ENCODE measurements around the gene HEATR3. TPM values are rescaled to one million over a fixed set of nuclear protein-coding genes. Genes with fewer than 3 reads are reported as not detected.

HEATR3 gene
- total and polyA plus RNA-seq, 2 of the 8 experiments (the other 6 are each of a cell fraction or from before 2014, with no cell fraction given), result 13.0 to 29.2 TPM

DNA sequence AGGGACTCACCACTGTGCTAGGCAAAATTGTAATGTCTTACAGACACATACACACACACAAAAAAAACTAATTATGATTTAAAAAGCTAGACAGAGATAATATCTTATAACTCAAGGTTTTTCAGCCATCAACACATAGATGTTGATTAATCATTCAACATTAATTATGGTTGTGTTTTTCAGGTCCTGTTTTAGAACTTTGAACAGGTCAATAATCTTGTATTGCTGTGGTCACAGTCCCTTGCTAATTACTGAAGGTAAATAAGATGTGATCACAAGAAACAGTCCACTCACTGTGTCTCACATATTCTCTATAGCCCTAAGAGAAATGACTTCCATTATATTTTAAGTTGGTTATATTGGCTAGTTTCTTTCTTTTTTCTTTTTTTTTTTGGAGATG lies 54.9 kb downstream of the HEATR3 start:
- Histone ChIP-seq H3K4me1 (replicated peaks in 1 of 4; ENCODE audit: control insufficient read depth in 3 of 4, insufficient read depth in 4 of 4, low read length in 3 of 4) (peaks cover 0 to 3% (median 1%) of the 10 kb centered on the region in 4 experiments; a peak in 3 of 7 replicates), H3K23me2 (ENCODE audit: low read depth, low read length) (no peaks in the 10 kb centered on the region), H2AK5ac (ENCODE audit: low read depth, low read length) (no peak overlapping the region), H3K4ac (replicated peaks; ENCODE audit: insufficient read length, low read depth, low read length) (no peak overlapping the region), H3K79me1 (ENCODE audit: low read depth, low read length) (no peaks in the 10 kb centered on the region), H2BK120ac (replicated peaks; ENCODE audit: low read depth, low read length) (no peak overlapping the region), H3K79me2 (ENCODE audit: control insufficient read depth in 1 of 2, insufficient read depth in 2 of 2, low read length in 2 of 2) (no peaks in the 10 kb centered on the region), H2AFZ (ENCODE audit: low read length) (no peak overlapping the region), H3K4me3 (ENCODE audit: extremely low read depth in 1 of 4, insufficient read depth in 2 of 4, low read depth in 3 of 4, low read length in 4 of 4) (no peak overlapping the region), H3K23ac (ENCODE audit: insufficient read length) (no peak overlapping the region), H3K9ac (replicated peaks in 1 of 4; ENCODE audit: extremely low read depth in 1 of 4, low read depth in 3 of 4, low read length in 3 of 4) (no peak overlapping the region), H2BK12ac (ENCODE audit: low read depth, low read length) (no peak overlapping the region), H4K20me1 (replicated peaks in 1 of 2; ENCODE audit: control insufficient read depth in 1 of 2, insufficient read depth in 2 of 2, low read length in 2 of 2) (no peaks in the 10 kb centered on the region), H3K27me3 (replicated peaks in 1 of 4; ENCODE audit: control insufficient read depth in 3 of 4, extremely low read depth in 1 of 4, insufficient read depth in 3 of 4, low read length in 3 of 4) (no peaks in the 10 kb centered on the region), H3K56ac (replicated peaks; ENCODE audit: insufficient read length, low read depth, low read length) (no peak overlapping the region), H3K4me2 (ENCODE audit: insufficient read depth in 1 of 2, low read depth in 2 of 2, low read length in 2 of 2) (no peak overlapping the region), H3K27ac (ENCODE audit: low read depth, low read length) (no peak overlapping the region), H3K9me3 (ENCODE audit: insufficient read depth in 2 of 2, low read depth in 1 of 2, low read length in 1 of 2) (no peaks in the 10 kb centered on the region), H3K18ac (ENCODE audit: extremely low read depth, low read length) (no peak overlapping the region), H2BK5ac (ENCODE audit: low read depth, low read length) (no peak overlapping the region), H4K5ac (ENCODE audit: insufficient read length, low read depth, low read length) (no peak overlapping the region), H2BK15ac (ENCODE audit: low read length) (no peak overlapping the region), H3K36me3 (ENCODE audit: control insufficient read depth in 2 of 4, insufficient read depth in 4 of 4, low read length in 3 of 4) (no peaks in the 10 kb centered on the region), H4K8ac (ENCODE audit: extremely low read depth, insufficient read depth, low read length) (no peak overlapping the region), H2BK20ac (ENCODE audit: low read length) (no peak overlapping the region), H3K14ac (ENCODE audit: insufficient read length) (no peak overlapping the region), H4K91ac (replicated peaks; ENCODE audit: insufficient read length, low read length) (no peak overlapping the region)
- CTCF ChIA-PET (ENCODE audit: partially characterized antibody), result interaction anchor here (1.1 to 2.7 kb wide), 3 partner anchors 13 to 90 kb away, joined by 3 to 10 read pairs (median 3); no protein-coding TSS in a partner anchor
- DNase-seq (ENCODE audit: low read depth in 1 of 2, low spot score in 2 of 2) (no peak), FAIRE-seq (no peak)
- POLR2A ChIA-PET (ENCODE audit: partially characterized antibody), result interaction anchor here (0.8 kb wide), 1 partner anchor 14 kb away, joined by 3 read pairs; no protein-coding TSS in a partner anchor
- TF ChIP-seq KDM5A (IDR thresholded peaks at IDR 0.05; ENCODE audit: low read length) (no peak), SIN3A (conservative IDR thresholded peaks at IDR 0.05 in 1 of 2, IDR thresholded peaks at IDR 0.05 in 1 of 2; ENCODE audit: low read depth in 1 of 2, low read length in 2 of 2) (no peak), ZNF274 (IDR thresholded peaks at IDR 0.05; ENCODE audit: borderline replicate concordance, extremely low read depth, low read length) (no peak), SUZ12 (IDR thresholded peaks at IDR 0.05; ENCODE audit: low read length) (no peak), TAF1 (IDR thresholded peaks at IDR 0.05; ENCODE audit: low read depth, low read length) (no peak), GABPA (IDR thresholded peaks at IDR 0.05; ENCODE audit: borderline replicate concordance, insufficient read depth, low read length) (no peak), SIX5 (IDR thresholded peaks at IDR 0.05; ENCODE audit: low read depth, low read length) (no peak), GTF2F1 (IDR thresholded peaks at IDR 0.05; ENCODE audit: borderline replicate concordance, low read depth, low read length) (no peak), BCL11A (IDR thresholded peaks at IDR 0.05; ENCODE audit: low read depth in 2 of 2, low read length in 2 of 2) (no peak), FOSL1 (IDR thresholded peaks at IDR 0.05; ENCODE audit: insufficient read depth, low read depth, low read length) (no peak), CREB1 (IDR thresholded peaks at IDR 0.05) (no peak), NANOG (IDR thresholded peaks at IDR 0.05; ENCODE audit: insufficient read depth, low read depth, low read length, poor library complexity, severe bottlenecking) (no peak)
- TF ChIP-seq, protein P1, sequence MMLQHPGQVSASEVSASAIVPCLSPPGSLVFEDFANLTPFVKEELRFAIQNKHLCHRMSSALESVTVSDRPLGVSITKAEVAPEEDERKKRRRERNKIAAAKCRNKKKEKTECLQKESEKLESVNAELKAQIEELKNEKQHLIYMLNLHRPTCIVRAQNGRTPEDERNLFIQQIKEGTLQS (IDR thresholded peaks at IDR 0.05; ENCODE audit: insufficient read depth, low read depth, low read length), result no peak
- TF ChIP-seq, protein P2, sequence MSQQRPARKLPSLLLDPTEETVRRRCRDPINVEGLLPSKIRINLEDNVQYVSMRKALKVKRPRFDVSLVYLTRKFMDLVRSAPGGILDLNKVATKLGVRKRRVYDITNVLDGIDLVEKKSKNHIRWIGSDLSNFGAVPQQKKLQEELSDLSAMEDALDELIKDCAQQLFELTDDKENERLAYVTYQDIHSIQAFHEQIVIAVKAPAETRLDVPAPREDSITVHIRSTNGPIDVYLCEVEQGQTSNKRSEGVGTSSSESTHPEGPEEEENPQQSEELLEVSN (IDR thresholded peaks at IDR 0.05), result no peak
